ENCODE data around the gene POLD3.

The POLD3 gene, protein sequence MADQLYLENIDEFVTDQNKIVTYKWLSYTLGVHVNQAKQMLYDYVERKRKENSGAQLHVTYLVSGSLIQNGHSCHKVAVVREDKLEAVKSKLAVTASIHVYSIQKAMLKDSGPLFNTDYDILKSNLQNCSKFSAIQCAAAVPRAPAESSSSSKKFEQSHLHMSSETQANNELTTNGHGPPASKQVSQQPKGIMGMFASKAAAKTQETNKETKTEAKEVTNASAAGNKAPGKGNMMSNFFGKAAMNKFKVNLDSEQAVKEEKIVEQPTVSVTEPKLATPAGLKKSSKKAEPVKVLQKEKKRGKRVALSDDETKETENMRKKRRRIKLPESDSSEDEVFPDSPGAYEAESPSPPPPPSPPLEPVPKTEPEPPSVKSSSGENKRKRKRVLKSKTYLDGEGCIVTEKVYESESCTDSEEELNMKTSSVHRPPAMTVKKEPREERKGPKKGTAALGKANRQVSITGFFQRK

GRCh38 chr11:74592441-74593362, at the start of gene POLD3:
POLD3 (plus strand) TSS chr11:74592582; CDS start chr11:74592659, 77 bp downstream.
- in situ Hi-C loops (cut with HindIII; ENCODE audit: low sequenced_read_pairs) = no loop called here

- in situ Hi-C loops (cut with HindIII; ENCODE audit: low sequenced_read_pairs) = no loop called here
These were observed 48.4 kb upstream of the POLD3 start for GRCh38 chr11:74543991-74544390.

DNA sequence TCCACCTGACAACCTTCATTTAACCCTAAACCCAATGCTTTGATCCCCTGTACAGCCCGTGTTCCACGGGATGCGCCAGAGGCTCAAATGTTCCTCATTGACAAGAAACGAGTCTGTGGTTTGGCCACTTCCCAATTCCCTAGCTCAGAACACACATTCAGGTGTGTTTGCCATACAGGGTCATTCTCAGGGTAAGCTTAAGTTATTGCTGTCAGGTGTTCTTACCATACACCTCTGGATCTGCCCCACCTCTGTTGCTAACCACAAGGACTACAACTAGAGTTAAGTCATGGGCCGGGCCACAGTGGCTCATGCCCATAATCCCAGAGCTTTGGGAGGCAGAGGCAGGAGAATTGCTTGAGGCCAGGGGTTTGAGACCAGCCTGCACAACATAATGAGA, 45.6 kb upstream of the POLD3 start:
- in situ Hi-C loops (cut with HindIII; ENCODE audit: low sequenced_read_pairs) = loop anchor here (5.0 kb wide), 1 partner anchor 64 kb away; no protein-coding TSS in a partner anchor

DNA sequence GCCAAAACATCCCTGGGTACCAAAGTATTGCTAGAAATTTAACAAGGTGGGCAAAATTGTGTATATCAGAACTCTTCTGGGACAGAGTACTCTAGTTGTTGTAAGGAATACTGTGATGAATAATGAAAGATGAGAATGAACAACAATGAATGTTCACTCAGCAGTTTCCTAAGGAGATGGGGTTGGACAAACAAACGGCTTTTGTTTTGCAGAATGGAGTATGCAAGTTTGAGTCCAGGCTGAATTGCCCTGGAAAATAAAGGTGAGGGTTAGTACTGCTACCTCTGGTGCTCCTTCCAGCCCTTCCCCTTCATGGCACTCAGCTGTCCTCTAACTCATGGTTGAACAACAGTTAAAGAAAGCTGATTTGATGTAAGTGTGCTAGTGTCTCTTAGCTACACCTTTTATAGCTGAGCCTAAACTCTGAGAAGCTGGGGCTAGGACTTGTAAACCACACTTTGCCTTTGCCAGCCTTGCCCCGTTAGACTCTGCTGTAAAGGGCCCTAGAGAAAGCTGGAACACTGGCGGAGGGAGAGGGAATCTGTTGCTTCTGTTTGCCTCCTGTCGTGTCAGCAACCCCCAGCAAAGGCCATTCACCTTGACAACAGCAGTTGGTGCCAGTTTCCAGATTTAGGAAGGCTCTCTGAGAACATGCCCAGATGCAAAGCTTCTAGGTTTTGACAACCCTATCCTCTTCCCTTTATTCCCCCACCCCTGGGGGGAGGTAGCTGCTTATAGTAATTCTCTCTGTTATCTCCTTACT, 41.2 kb upstream of the POLD3 start:
- in situ Hi-C loops (cut with HindIII; ENCODE audit: low sequenced_read_pairs) = loop anchor here (10.0 to 25.0 kb wide), 2 partner anchors 64 to 289 kb away; no protein-coding TSS in a partner anchor

DNA sequence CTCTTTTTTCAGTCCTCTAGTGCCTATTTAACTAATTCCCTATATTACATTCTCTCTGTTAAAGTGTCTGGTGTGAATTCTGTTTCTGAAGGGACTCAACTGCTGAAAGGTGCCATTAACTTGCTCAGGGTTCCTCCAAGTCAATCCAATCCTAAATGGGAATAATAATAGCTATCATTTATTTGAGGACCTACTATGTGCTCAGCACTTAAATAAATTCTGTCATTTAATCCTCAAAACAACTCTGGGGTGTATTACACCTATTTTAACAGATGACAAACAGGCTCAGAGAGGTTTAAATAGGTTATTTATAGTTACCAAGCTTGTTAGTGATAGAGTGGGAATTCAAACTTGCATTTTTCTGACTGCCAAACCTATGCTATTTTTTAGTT, 40.6 kb upstream of the POLD3 start:
- in situ Hi-C loops (cut with HindIII; ENCODE audit: low sequenced_read_pairs) = loop anchor here (10.0 to 25.0 kb wide), 2 partner anchors 63 to 289 kb away; no protein-coding TSS in a partner anchor

DNA sequence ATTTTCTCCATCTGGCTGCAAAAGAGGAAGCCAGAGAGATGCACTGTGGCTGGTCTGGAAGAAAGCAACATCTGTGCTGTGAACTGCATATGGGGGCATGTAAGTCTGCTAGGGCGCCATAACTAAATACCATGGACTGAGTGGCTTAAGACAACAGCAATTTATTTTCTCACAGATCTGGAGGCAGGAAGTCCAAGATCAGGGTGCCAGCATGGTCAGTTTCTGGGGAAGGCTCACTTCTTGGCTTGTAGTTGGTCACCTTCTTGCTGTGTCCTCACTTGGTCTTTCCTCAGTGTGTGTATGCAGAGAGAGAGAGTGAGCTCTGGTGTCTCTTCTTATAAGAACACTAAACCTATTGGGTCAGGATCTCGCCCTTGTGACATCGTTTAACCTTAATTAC, 34.9 kb upstream of the POLD3 start:
- in situ Hi-C loops (cut with HindIII; ENCODE audit: low sequenced_read_pairs) = loop anchor here (10.0 to 25.0 kb wide), 2 partner anchors 57 to 295 kb away; no protein-coding TSS in a partner anchor

- in situ Hi-C loops (cut with HindIII; ENCODE audit: low sequenced_read_pairs) = loop anchor here (10.0 to 25.0 kb wide), 2 partner anchors 55 to 297 kb away; no protein-coding TSS in a partner anchor
These were observed 33.1 kb upstream of the POLD3 start for GRCh38 chr11:74559110-74559933.

DNA sequence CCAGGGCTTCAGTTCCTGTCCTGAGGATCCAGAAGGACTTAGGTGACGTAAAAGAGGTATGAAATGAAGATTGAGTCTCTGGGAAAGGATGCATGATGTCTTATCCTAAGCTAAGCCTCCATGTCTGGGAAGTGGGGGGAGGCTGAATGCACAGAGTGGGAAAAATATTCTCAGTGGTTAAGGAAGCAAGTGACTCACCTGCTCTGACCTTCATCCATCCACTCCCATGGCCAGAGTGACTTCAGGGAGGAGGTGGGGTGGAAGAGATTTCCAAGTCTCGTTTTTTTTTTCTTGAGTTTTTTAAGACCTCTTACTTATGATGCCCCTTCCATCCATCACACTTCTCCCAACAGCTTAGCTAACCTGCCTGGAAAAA, 32.5 kb upstream of the POLD3 start:
- in situ Hi-C loops (cut with HindIII; ENCODE audit: low sequenced_read_pairs) = loop anchor here (10.0 to 25.0 kb wide), 2 partner anchors 55 to 298 kb away; no protein-coding TSS in a partner anchor

DNA sequence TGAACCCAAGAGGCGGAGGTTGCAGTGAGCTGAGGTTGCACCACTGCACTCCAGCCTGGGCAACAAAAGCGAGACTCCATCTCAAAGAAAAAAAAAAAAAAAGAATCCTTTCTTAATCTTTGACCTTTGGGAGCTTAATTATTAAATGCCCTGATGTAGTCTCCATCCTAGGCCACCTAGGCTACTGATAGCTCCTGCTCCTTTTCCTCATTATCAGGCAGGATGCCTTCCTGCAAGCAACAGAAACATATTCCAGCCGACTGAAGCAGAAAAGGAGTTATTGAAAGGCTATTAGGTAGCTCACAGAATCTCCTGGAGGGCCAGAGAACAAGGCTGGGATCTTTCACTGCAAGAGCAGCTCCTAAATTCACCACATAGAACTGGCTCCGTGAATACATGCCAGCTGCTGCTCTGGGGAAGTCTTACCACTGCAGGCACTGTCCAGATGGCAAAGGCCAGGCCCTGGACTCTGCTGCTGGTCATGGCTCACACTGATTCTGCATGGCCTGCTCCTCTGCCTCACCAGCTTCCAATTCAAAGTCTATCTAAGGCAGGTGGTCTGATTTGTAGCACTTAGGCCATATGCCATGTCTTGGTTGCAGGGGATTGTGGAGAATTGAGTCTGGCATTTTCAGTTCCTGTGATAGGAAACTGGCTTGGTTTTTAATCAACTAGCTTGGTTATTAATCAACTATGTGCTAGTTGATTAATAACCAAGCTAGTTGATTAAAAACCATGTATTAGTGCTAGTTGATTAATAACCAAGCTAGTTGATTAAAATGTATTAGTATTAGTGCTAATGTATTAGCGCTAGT, 26.0 kb upstream of the POLD3 start:
- in situ Hi-C loops (cut with HindIII; ENCODE audit: low sequenced_read_pairs) = loop anchor here (25.0 kb wide), 1 partner anchor 304 kb away; no protein-coding TSS in a partner anchor

- in situ Hi-C loops (cut with HindIII; ENCODE audit: low sequenced_read_pairs) = loop anchor here (25.0 kb wide), 1 partner anchor 306 kb away; no protein-coding TSS in a partner anchor
These were observed 24.4 kb upstream of the POLD3 start for GRCh38 chr11:74568028-74568427.

DNA sequence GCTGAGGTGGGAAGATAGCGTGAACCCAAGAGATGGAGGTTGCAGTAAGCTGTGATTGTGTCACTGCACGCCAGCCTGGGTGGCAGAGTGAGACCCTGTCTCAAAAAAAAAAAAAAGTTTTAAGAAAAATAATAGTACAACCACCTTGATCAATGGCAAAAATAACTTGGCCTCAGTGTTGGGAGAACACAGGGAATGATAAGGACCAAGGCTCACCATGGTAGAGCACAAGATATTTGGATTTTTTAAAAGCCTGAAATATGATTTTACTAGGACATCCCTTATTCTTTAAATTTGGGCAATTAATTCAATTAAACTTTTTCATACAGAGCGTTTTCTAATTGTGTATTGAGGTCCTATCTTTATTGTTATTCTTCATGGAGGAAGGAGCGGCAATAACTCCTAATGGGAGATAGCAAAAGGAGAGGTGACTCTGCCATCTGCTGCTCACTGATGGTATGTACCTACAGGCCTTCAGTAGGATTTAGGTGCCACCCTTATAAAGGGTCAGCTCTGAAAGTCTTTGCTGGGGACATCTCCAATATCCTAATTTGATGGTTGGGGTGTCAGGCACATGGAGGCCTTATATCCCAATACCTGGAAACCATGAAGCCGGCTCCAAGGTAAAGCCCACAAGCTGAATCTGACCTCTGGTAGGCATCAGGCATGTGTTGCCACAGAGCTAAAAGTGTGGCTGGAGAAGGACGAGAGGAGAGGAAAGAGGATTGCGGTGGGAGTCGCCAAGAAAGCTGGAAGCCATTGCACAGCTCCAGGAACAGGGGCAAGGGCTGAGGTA, 21.9 kb upstream of the POLD3 start:
- in situ Hi-C loops (cut with HindIII; ENCODE audit: low sequenced_read_pairs) = loop anchor here (25.0 kb wide), 1 partner anchor 308 kb away; no protein-coding TSS in a partner anchor

GRCh38 chr11:74571062-74571399, 21.4 kb upstream of the POLD3 start:
- in situ Hi-C loops (cut with HindIII; ENCODE audit: low sequenced_read_pairs) = loop anchor here (25.0 kb wide), 1 partner anchor 309 kb away; no protein-coding TSS in a partner anchor

DNA sequence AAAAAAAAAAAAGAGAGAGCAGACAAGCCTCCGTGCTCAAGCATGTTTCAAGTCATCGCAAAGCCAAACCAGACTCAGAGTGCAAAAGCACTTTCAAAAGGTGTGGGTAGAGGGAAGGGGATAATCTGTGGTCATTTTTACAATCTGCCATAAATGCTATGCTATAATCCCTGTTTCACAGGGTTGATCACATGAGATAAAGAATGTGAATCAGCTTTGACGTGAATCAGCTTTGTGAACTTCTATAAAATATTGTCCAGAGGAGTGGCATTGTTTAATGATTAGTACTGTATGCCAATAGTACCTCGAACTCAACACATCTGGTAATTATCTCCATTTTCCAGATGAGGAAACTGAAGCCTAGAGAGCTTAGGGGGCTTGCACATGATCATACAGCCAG, 20.0 kb upstream of the POLD3 start:
- in situ Hi-C loops (cut with HindIII; ENCODE audit: low sequenced_read_pairs) = loop anchor here (25.0 kb wide), 1 partner anchor 310 kb away; no protein-coding TSS in a partner anchor

DNA sequence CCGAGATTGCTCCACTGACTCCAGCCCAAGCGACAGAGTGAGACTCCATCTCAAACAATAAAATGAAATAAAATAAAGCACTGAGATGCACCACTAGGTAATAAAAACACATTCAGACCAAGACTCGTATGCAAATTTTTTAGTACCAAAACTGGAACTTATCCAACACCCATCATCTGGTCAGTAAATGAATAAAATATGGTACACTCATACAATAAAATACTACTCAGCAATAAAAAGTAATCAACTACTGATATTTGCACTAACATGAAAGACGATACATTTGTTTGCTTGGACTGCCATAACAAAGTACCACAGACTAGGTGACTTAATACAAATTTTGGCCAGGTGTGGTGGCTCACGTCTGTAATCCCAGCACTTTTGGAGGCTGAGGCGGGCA, 17.8 kb upstream of the POLD3 start:
- in situ Hi-C loops (cut with HindIII; ENCODE audit: low sequenced_read_pairs) = loop anchor here (25.0 kb wide), 1 partner anchor 312 kb away; no protein-coding TSS in a partner anchor

DNA sequence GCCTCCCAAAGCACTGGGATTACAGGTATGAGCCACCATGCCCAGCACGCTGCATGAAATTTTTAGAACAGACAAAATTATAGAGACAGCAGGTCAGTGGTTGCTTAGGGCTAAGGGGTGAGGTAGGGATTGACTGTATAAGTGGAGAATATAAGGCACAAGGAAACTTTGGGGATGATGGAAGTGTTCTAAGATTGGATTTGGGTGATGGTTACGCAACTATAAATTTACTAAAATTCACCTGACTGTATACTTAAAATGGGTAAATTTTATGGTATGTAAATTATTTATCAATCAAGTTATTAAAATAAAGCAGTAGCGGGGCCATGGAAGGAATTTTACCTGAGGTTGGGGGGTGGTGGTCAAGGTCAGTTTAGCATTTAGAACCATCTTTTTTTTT, 16.4 kb upstream of the POLD3 start:
- in situ Hi-C loops (cut with HindIII; ENCODE audit: low sequenced_read_pairs) = no loop called here

GRCh38 chr11:74577181-74577580, 15.2 kb upstream of the POLD3 start:
- in situ Hi-C loops (cut with HindIII; ENCODE audit: low sequenced_read_pairs) = no loop called here

GRCh38 chr11:74577624-74578396, 14.6 kb upstream of the POLD3 start:
- in situ Hi-C loops (cut with HindIII; ENCODE audit: low sequenced_read_pairs) = no loop called here
